ENCODE measurements around the gene GALNT2.

- TF ChIP-seq CTCF (IDR thresholded peaks at IDR 0.05) (no peak), POLR2A (IDR thresholded peaks at IDR 0.05) (no peak)
Observed at GRCh38 chr1:230100932-230101331, 33.9 kb downstream of the GALNT2 start.
